HepG2 (cell line): ENCODE results near the gene ATL2. TPM values are rescaled to one million over a fixed set of nuclear protein-coding genes. Genes with fewer than 3 reads are reported as not detected.
A peak's percentile ranks its signal among the peaks of the same experiment; 100 is the strongest.

Experiments
- ARID2 ChIP-seq: sonication (generic); formaldehyde crosslinking; IDR thresholded peaks from 2 replicates; pipeline ENCODE4 v1.8.1; 2022; ENCODE audit warnings: mild to moderate bottlenecking, missing genetic modification reagents, borderline replicate concordance
- BHLHE40 ChIP-seq: IDR thresholded peaks from 2 replicates; pipeline ENCODE4 v1.6.1; 2011; ENCODE audit warnings: low read length, improper control_type of control experiment
- CEBPG ChIP-seq: IDR thresholded peaks from 2 replicates; pipeline ENCODE4 v1.6.1; 2016
- JARID2 ChIP-seq: sonication (generic); formaldehyde crosslinking; IDR thresholded peaks from 2 replicates; pipeline ENCODE4 v1.8.1; 2023; ENCODE audit warnings: missing genetic modification reagents, inconsistent platforms; ENCODE audit not compliant: insufficient replicate concordance
- KDM1A ChIP-seq: IDR thresholded peaks from 2 replicates; pipeline ENCODE4 v1.6.1; 2016; ENCODE audit warnings: missing compliant biosample characterization
- KMT2B ChIP-seq: IDR thresholded peaks from 2 replicates; pipeline ENCODE4 v1.6.1; 2016; ENCODE audit warnings: missing genetic modification reagents, missing compliant biosample characterization
- LCORL ChIP-seq, 2 experiments: fragments of 450-650 bp in 1 of 2; sonication (generic) in 1 of 2; formaldehyde crosslinking in 1 of 2; IDR thresholded peaks; 2 replicates each; pipeline versions ENCODE4 v1.5.0 to v1.6.1; 2017 to 2020; ENCODE audit warnings: antibody characterized with exemption in 1 of 2, missing genetic modification reagents in 1 of 2
- MNT ChIP-seq: fragments of 450-650 bp; IDR thresholded peaks from 2 replicates; pipeline ENCODE4 v1.6.1; 2016
- NAIF1 ChIP-seq: sonication (generic); formaldehyde crosslinking; IDR thresholded peaks from 2 replicates; pipeline ENCODE4 v1.5.0; 2020; ENCODE audit warnings: mild to moderate bottlenecking, missing genetic modification reagents, borderline replicate concordance
- NKX3-1 ChIP-seq: sonication (generic); formaldehyde crosslinking; IDR thresholded peaks from 2 replicates; pipeline ENCODE4 v1.5.0; 2020; ENCODE audit warnings: missing genetic modification reagents
- PPARG ChIP-seq: conservative IDR thresholded peaks from 2 replicates; pipeline ENCODE4 v1.6.1; 2016; ENCODE audit warnings: missing biosample characterization, missing genetic modification reagents
- SMC3 ChIP-seq: IDR thresholded peaks from 2 replicates; pipeline ENCODE4 v1.6.1; 2011; ENCODE audit warnings: low read length, improper control_type of control experiment
- STAG1 ChIP-seq: sonication (generic); formaldehyde crosslinking; IDR thresholded peaks from 2 replicates; pipeline ENCODE4 v1.4.0; 2020; ENCODE audit warnings: missing genetic modification reagents
- U2AF2 ChIP-seq: fragments of 200-400 bp; formaldehyde crosslinking; IDR thresholded peaks from 2 replicates; pipeline ENCODE4 v1.6.1; 2017; ENCODE audit warnings: low read depth, mild to moderate bottlenecking, low read length
- WIZ ChIP-seq: sonication (generic); formaldehyde crosslinking; IDR thresholded peaks from 2 replicates; pipeline ENCODE4 v1.5.1; 2020; ENCODE audit warnings: mild to moderate bottlenecking, missing genetic modification reagents
- ZNF224 ChIP-seq: sonication (generic); formaldehyde crosslinking; IDR thresholded peaks from 2 replicates; pipeline ENCODE4 v1.5.0; 2020; ENCODE audit warnings: mild to moderate bottlenecking, missing genetic modification reagents
- ZNF24 ChIP-seq: fragments of 450-650 bp; IDR thresholded peaks from 2 replicates; pipeline ENCODE4 v1.6.1; 2017; ENCODE audit warnings: antibody characterized with exemption, mild to moderate bottlenecking
- ZNF281 ChIP-seq: sonication (generic); formaldehyde crosslinking; IDR thresholded peaks from 2 replicates; pipeline ENCODE4 v1.4.0; 2020; ENCODE audit warnings: missing genetic modification reagents, borderline replicate concordance
- ZNF282 ChIP-seq: fragments of 450-650 bp; IDR thresholded peaks from 2 replicates; pipeline ENCODE4 v1.6.1; 2018; ENCODE audit not compliant: partially characterized antibody
- ZNF414 ChIP-seq: sonication (generic); formaldehyde crosslinking; IDR thresholded peaks from 2 replicates; pipeline ENCODE4 v1.5.0; 2020; ENCODE audit warnings: missing genetic modification reagents
- ZNF468 ChIP-seq: sonication (generic); formaldehyde crosslinking; IDR thresholded peaks from 2 replicates; pipeline ENCODE4 v1.8.0; 2022; ENCODE audit warnings: mild to moderate bottlenecking, moderate library complexity, missing genetic modification reagents
- polyA plus RNA-seq, 8 experiments: library from polyadenylated mRNA; depleted of rRNA in 3 of 8; stranded (reverse) in 7 of 8; unstranded in 1 of 8; fragments of >200 nt; fragmentation: Illumina TruSeq in 4 of 8; extraction: Trizol in 4 of 8; gene quantifications; 2 replicates each; pipeline versions ENCODE4 v1.2.1 to v1.2.3, GENCODE V29; 2011 to 2016; ENCODE audit warnings: low read depth in 4 of 8, missing spikeins in 1 of 8, mixed read lengths in 1 of 8; ENCODE audit not compliant: insufficient read depth in 1 of 8
- total RNA-seq, 5 experiments: library from RNA; depleted of rRNA; stranded (reverse); fragments of >200 nt; fragmentation: Illumina TruSeq; extraction: Trizol; gene quantifications; 2 replicates each; pipeline ENCODE4 v1.2.3, GENCODE V29; 2016; ENCODE audit warnings: low read depth in 1 of 5
- TF ChIP-seq, protein P1 (sequence below): sonication (generic); formaldehyde crosslinking; conservative IDR thresholded peaks from 2 replicates; pipeline ENCODE4 v1.8.0; 2022; ENCODE audit warnings: low read depth, missing genetic modification reagents

The ATL2 gene
- total and polyA plus RNA-seq, 2 of the 13 experiments (the other 11 are each of a cell fraction or from before 2014, with no cell fraction given) = 56.5 to 119 TPM

DNA sequence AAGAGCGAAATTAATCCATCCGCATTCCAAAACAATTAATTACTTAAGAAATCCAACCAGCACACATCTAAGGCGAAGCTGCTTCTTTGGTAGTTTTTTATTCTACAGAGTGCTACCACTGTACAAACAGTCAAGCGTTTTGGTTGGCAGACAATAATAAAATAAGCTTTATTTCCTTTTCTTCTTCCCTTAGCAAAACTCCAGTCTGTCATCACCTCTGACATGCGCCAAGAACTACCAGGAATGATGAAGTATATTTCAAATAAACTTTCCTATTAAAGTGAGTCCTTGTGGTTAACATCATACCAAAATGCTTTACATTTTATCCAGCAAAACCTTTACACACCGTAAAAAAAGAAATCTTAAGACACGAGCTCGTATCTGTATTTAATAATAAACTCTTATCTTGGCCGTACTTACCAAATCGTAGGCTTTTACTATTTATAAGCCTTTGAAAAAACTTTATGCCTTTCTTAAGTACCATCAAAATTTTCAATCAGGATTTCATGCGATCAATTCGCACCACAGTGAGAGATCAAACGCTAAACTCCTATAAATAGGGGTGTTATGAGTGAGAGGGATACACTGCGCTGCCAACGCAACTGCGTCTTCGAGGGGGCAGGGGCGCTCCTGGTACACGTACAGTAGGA, 1.3 kb downstream of the ATL2 start (continued):
- TF ChIP-seq ZNF414 (CRISPR knock-in tag) (0 out of 2 replicates have a peak, but pooled peaks have one; percentile 16), NAIF1 (peak; percentile 92), ARID2 (CRISPR knock-in tag) (peak; percentile 66; the same call in 1 of the 2 replicates), NKX3-1 (CRISPR knock-in tag) (no peak), LCORL (IDR thresholded peaks at IDR 0.05) (no peak), LCORL (CRISPR knock-in tag; IDR thresholded peaks at IDR 0.05) (no peak), ZNF24 (no peak), ZNF281 (CRISPR knock-in tag) (peak; percentile 18; the same call in 1 of the 2 replicates), KMT2B (CRISPR knock-in tag) (no peak), ZNF468 (CRISPR knock-in tag) (no peak), WIZ (no peak), ZNF282 (no peak), ZNF224 (CRISPR knock-in tag) (0 out of 2 replicates have a peak, but pooled peaks have one; percentile 37), SMC3 (0 out of 2 replicates have a peak, but pooled peaks have one; percentile 12), BHLHE40 (no peak), CEBPG (CRISPR knock-in tag) (peak; percentile 2; the same call in 1 of the 2 replicates), STAG1 (CRISPR knock-in tag) (peak; percentile 54), PPARG (CRISPR knock-in tag) (0 out of 2 replicates have a peak, but pooled peaks have one; percentile 14), JARID2 (CRISPR knock-in tag) (no peak), U2AF2 (no peak), MNT (no peak), KDM1A (no peak)
- TF ChIP-seq, protein P1, sequence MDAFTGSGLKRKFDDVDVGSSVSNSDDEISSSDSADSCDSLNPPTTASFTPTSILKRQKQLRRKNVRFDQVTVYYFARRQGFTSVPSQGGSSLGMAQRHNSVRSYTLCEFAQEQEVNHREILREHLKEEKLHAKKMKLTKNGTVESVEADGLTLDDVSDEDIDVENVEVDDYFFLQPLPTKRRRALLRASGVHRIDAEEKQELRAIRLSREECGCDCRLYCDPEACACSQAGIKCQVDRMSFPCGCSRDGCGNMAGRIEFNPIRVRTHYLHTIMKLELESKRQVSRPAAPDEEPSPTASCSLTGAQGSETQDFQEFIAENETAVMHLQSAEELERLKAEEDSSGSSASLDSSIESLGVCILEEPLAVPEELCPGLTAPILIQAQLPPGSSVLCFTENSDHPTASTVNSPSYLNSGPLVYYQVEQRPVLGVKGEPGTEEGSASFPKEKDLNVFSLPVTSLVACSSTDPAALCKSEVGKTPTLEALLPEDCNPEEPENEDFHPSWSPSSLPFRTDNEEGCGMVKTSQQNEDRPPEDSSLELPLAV (CRISPR knock-in tag) = no peak
- TF ChIP-seq, all 625 proteins: peak for 22
